HepG2 (cell line): Measurements from ENCODE around the gene TCF12.

Source experiments
- GFI1 ChIP-seq: sonication (generic); formaldehyde crosslinking; IDR thresholded peaks from 2 replicates; pipeline ENCODE4 v1.5.0; 2020; ENCODE audit warnings: missing genetic modification reagents, mild to moderate bottlenecking, borderline replicate concordance
- HNRNPUL1 ChIP-seq: fragments of 200-400 bp; formaldehyde crosslinking; IDR thresholded peaks from 2 replicates; pipeline ENCODE4 v1.6.1; 2017; ENCODE audit warnings: low read depth, mild to moderate bottlenecking, low read length, moderate library complexity
- MXI1 ChIP-seq: IDR thresholded peaks from 3 replicates; pipeline ENCODE4 v1.6.1; 2012; ENCODE audit warnings: low read depth, low read length, inconsistent platforms, borderline replicate concordance
- PHF5A ChIP-seq: IDR thresholded peaks from one replicate; pipeline ENCODE4 v1.6.1; 2018; ENCODE audit warnings: low read depth, missing genetic modification reagents; ENCODE audit not compliant: unreplicated experiment
- POLR2A ChIP-seq, 2 experiments: IDR thresholded peaks; 2 replicates each; pipeline ENCODE4 v1.6.1; 2011; ENCODE audit warnings: low read depth in 2 of 2, low read length in 2 of 2, mild to moderate bottlenecking in 1 of 2, moderate library complexity in 1 of 2; ENCODE audit not compliant: insufficient read depth in 1 of 2
- POLR2AphosphoS5 ChIP-seq: IDR thresholded peaks from 2 replicates; pipeline ENCODE4 v1.6.1; 2012; ENCODE audit warnings: low read depth, low read length
- SIN3A ChIP-seq: IDR thresholded peaks from 2 replicates; pipeline ENCODE4 v1.6.1; 2011; ENCODE audit warnings: low read depth, mild to moderate bottlenecking, control low read depth, low read length, borderline replicate concordance
- SYNCRIP ChIP-seq: fragments of 200-400 bp; formaldehyde crosslinking; IDR thresholded peaks from 2 replicates; pipeline ENCODE4 v1.6.1; 2018; ENCODE audit warnings: mild to moderate bottlenecking, low read depth, low read length; ENCODE audit not compliant: insufficient read depth
- ZIK1 ChIP-seq: sonication (generic); formaldehyde crosslinking; IDR thresholded peaks from 2 replicates; pipeline ENCODE4 v1.5.0; 2020; ENCODE audit warnings: mild to moderate bottlenecking, low read depth, missing genetic modification reagents, borderline replicate concordance
- ZNF501 ChIP-seq: sonication (generic); formaldehyde crosslinking; IDR thresholded peaks from 2 replicates; pipeline ENCODE4 v1.5.1; 2020; ENCODE audit warnings: mild to moderate bottlenecking, moderate library complexity, missing genetic modification reagents
- TF ChIP-seq, protein P1 (sequence below): sonication (generic); formaldehyde crosslinking; IDR thresholded peaks from 2 replicates; pipeline ENCODE4 v1.8.1; 2022; ENCODE audit warnings: mild to moderate bottlenecking, missing genetic modification reagents
- TF ChIP-seq, protein P2 (sequence below): sonication (generic); formaldehyde crosslinking; IDR thresholded peaks from 2 replicates; pipeline ENCODE4 v1.5.0; 2020; ENCODE audit warnings: mild to moderate bottlenecking, missing genetic modification reagents, moderate library complexity
- TF ChIP-seq, protein P3 (sequence below): fragments of 450-650 bp; IDR thresholded peaks from 2 replicates; pipeline ENCODE4 v1.6.1; 2016
- TF ChIP-seq, protein P4 (sequence below): sonication (generic); formaldehyde crosslinking; IDR thresholded peaks from 2 replicates; pipeline ENCODE4 v1.5.1; 2020; ENCODE audit warnings: mild to moderate bottlenecking, missing genetic modification reagents, borderline replicate concordance

DNA sequence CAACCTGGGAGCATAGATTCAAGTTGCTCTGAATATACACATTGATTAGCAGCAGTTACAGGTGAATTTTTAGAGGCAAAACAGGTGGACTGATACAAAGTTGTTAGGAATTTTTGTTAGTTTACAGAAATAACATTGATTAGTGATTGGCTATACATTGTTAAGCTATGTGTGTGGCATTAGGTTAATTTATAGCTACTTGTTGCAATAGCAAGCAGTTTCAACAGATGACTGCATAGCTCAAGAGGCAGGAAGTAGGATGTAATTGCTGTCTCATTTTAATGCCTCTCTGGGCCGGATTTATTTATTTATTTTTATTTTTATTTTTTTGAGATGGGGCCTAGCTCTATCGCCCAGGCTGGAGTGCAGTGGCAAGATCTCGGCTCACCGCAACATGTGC is 99.7 kb downstream of the TCF12 start:
- TF ChIP-seq POLR2AphosphoS5 (no peak), HNRNPUL1 (no peak), ZIK1 (CRISPR knock-in tag) (no peak), ZNF501 (CRISPR knock-in tag) (no peak), GFI1 (CRISPR knock-in tag) (no peak), POLR2A (IDR thresholded peaks at IDR 0.05; ENCODE audit: insufficient read depth in 1 of 2, low read depth in 2 of 2, low read length in 2 of 2) (no peak), SYNCRIP (no peak), PHF5A (no peak), SIN3A (no peak), MXI1 (no peak)
- TF ChIP-seq, protein P1, sequence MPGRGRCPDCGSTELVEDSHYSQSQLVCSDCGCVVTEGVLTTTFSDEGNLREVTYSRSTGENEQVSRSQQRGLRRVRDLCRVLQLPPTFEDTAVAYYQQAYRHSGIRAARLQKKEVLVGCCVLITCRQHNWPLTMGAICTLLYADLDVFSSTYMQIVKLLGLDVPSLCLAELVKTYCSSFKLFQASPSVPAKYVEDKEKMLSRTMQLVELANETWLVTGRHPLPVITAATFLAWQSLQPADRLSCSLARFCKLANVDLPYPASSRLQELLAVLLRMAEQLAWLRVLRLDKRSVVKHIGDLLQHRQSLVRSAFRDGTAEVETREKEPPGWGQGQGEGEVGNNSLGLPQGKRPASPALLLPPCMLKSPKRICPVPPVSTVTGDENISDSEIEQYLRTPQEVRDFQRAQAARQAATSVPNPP, result no peak
- TF ChIP-seq, protein P2, sequence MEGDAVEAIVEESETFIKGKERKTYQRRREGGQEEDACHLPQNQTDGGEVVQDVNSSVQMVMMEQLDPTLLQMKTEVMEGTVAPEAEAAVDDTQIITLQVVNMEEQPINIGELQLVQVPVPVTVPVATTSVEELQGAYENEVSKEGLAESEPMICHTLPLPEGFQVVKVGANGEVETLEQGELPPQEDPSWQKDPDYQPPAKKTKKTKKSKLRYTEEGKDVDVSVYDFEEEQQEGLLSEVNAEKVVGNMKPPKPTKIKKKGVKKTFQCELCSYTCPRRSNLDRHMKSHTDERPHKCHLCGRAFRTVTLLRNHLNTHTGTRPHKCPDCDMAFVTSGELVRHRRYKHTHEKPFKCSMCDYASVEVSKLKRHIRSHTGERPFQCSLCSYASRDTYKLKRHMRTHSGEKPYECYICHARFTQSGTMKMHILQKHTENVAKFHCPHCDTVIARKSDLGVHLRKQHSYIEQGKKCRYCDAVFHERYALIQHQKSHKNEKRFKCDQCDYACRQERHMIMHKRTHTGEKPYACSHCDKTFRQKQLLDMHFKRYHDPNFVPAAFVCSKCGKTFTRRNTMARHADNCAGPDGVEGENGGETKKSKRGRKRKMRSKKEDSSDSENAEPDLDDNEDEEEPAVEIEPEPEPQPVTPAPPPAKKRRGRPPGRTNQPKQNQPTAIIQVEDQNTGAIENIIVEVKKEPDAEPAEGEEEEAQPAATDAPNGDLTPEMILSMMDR, result no peak
- TF ChIP-seq, protein P3, sequence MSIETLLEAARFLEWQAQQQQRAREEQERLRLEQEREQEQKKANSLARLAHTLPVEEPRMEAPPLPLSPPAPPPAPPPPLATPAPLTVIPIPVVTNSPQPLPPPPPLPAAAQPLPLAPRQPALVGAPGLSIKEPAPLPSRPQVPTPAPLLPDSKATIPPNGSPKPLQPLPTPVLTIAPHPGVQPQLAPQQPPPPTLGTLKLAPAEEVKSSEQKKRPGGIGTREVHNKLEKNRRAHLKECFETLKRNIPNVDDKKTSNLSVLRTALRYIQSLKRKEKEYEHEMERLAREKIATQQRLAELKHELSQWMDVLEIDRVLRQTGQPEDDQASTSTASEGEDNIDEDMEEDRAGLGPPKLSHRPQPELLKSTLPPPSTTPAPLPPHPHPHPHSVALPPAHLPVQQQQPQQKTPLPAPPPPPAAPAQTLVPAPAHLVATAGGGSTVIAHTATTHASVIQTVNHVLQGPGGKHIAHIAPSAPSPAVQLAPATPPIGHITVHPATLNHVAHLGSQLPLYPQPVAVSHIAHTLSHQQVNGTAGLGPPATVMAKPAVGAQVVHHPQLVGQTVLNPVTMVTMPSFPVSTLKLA, result no peak
- TF ChIP-seq, protein P4, sequence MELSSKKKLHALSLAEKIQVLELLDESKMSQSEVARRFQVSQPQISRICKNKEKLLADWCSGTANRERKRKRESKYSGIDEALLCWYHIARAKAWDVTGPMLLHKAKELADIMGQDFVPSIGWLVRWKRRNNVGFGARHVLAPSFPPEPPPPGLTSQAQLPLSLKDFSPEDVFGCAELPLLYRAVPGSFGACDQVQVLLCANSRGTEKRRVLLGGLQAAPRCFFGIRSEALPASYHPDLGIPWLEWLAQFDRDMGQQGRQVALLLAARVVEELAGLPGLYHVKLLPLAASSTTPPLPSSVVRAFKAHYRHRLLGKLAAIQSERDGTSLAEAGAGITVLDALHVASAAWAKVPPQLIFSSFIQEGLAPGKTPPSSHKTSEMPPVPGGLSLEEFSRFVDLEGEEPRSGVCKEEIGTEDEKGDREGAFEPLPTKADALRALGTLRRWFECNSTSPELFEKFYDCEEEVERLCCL, result no peak
